ENCODE data around the gene RUFY1. TPM values are rescaled to one million over a fixed set of nuclear protein-coding genes. Genes with fewer than 3 reads are reported as not detected.
"Not testable (repeated sequence)": the region's sequence is repeated elsewhere in the genome, so short reads cannot be mapped to it uniquely, and the experiment has no call there.

RUFY1 gene, protein sequence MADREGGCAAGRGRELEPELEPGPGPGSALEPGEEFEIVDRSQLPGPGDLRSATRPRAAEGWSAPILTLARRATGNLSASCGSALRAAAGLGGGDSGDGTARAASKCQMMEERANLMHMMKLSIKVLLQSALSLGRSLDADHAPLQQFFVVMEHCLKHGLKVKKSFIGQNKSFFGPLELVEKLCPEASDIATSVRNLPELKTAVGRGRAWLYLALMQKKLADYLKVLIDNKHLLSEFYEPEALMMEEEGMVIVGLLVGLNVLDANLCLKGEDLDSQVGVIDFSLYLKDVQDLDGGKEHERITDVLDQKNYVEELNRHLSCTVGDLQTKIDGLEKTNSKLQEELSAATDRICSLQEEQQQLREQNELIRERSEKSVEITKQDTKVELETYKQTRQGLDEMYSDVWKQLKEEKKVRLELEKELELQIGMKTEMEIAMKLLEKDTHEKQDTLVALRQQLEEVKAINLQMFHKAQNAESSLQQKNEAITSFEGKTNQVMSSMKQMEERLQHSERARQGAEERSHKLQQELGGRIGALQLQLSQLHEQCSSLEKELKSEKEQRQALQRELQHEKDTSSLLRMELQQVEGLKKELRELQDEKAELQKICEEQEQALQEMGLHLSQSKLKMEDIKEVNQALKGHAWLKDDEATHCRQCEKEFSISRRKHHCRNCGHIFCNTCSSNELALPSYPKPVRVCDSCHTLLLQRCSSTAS
- 30.3 and 31.5 TPM in 2 replicates for polyA plus RNA-seq (2012; rRNA removed)
- polyA plus RNA-seq (2012; cell fraction: cytosol; rRNA removed), result 33.8 and 37.5 TPM in 2 replicates
- polyA plus RNA-seq (2012; cell fraction: nucleus; rRNA removed), result 50.3 and 59.9 TPM in 2 replicates

- H3K9me3 ChIP-seq, result no peaks in the 10 kb centered on the region
- peak within 1 kb of the TSS; percentile 91 for H3K4me2 ChIP-seq
- TF ChIP-seq TAF1 (IDR thresholded peaks at IDR 0.05; ENCODE audit: borderline replicate concordance, low read depth, low read length) (peak; percentile 74; the same call in 1 of the 2 replicates), USF1 (IDR thresholded peaks at IDR 0.05; ENCODE audit: borderline replicate concordance, low read depth) (peak; percentile 87), RAD21 (IDR thresholded peaks at IDR 0.05; ENCODE audit: low read length) (no peak), MXI1 (IDR thresholded peaks at IDR 0.05; ENCODE audit: low read depth, low read length) (peak; percentile 52; the same call in 1 of the 2 replicates), POLR2AphosphoS5 (IDR thresholded peaks at IDR 0.05; ENCODE audit: low read depth, low read length) (no peak; the same call in none of the 2 replicates), YY1 (IDR thresholded peaks at IDR 0.05; ENCODE audit: low read depth) (peak; percentile 92), EP300 (IDR thresholded peaks at IDR 0.05; ENCODE audit: borderline replicate concordance in 1 of 2, low read depth in 1 of 2, low read length in 1 of 2) (0 out of 4 replicates have a peak, but pooled peaks of 1 of the 2 experiments have one; percentile 32), MAX (IDR thresholded peaks at IDR 0.05; ENCODE audit: low read depth) (peak; percentile 29; the same call in 1 of the 2 replicates), SIN3A (IDR thresholded peaks at IDR 0.05; ENCODE audit: borderline replicate concordance, low read depth, low read length) (0 out of 2 replicates have a peak, but pooled peaks have one; percentile 27)
- H3K27ac ChIP-seq (ENCODE audit: low read depth in 2 of 2, low read length in 1 of 2), result peak within 1 kb of the TSS; percentile 91 to 92
- ChIA-PET CTCF (interaction anchor here (1.0 to 1.1 kb wide), 2 partner anchors 57 kb away, joined by 3 read pairs; no protein-coding TSS in a partner anchor), POLR2A (interaction anchor here (0.9 to 1.8 kb wide), 3 partner anchors 9 to 73 kb away, joined by 4 to 10 read pairs (median 5); partner anchors contain the start of gene HNRNPH1)
- H3F3A ChIP-seq (replicated peaks; ENCODE audit: insufficient read depth), result peaks cover 36% of the 10 kb centered on the region
- H4K20me1 ChIP-seq (ENCODE audit: insufficient read depth), result no peaks in the 10 kb centered on the region
- WGBS (ENCODE audit: low lambda C conversion rate), result 1% methylated on average over 36 of the region's 109 CpGs
- peaks cover 52% of the 10 kb centered on the region for H3K79me2 ChIP-seq (ENCODE audit: insufficient read depth)
- peak within 1 kb of the TSS; percentile 92 for H2AFZ ChIP-seq (ENCODE audit: low read depth)
- peak within 1 kb of the TSS; percentile 88 for H3K9ac ChIP-seq
- H3K4me1 ChIP-seq (ENCODE audit: control insufficient read depth in 1 of 2, insufficient read depth in 2 of 2, low read depth in 1 of 2, low read length in 1 of 2), result peaks cover 7% of the 10 kb centered on the region in 2 experiments; a peak in 3 of 4 replicates
- DNase-seq, result peak; percentile 96
- no peaks in the 10 kb centered on the region for H3K9me2 ChIP-seq
- peak within 1 kb of the TSS; percentile 71 to 83 for H3K4me3 ChIP-seq (ENCODE audit: low read depth in 2 of 2, low read length in 1 of 2)
- H3K36me3 ChIP-seq (replicated peaks in 1 of 2; ENCODE audit: control insufficient read depth in 1 of 2, insufficient read depth in 2 of 2, low read length in 1 of 2), result no peaks in the 10 kb centered on the region
- no peaks in the 10 kb centered on the region for H3K27me3 ChIP-seq (ENCODE audit: insufficient read depth)
Measured at GRCh38 chr5:179550511-179551342, at the start of gene RUFY1. TSS of gene RUFY1 (plus strand) at chr5:179550554. CDS start at chr5:179550570, 16 bp downstream.

DNA sequence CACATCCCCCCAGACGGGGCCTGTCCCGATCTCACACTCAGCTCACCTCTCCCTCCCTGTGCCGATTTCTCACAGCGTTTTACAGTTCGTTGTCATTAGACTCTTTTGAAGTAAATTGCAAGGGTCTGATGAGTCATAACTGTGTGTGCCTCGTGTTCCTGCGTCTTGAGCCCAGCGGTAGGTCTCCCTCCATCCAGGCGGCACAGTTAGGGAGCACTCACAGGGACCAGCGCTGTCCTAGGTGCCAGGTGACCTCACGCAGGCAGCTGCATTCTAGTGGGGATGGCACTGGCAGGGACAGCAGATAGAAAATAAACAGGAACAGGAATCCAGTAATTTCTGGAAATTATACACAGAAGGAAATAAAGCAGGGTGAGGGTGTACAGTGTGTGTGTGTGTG, 48.4 kb upstream of the RUFY1 start:
- POLR2A ChIA-PET, result not testable (repeated sequence)

DNA sequence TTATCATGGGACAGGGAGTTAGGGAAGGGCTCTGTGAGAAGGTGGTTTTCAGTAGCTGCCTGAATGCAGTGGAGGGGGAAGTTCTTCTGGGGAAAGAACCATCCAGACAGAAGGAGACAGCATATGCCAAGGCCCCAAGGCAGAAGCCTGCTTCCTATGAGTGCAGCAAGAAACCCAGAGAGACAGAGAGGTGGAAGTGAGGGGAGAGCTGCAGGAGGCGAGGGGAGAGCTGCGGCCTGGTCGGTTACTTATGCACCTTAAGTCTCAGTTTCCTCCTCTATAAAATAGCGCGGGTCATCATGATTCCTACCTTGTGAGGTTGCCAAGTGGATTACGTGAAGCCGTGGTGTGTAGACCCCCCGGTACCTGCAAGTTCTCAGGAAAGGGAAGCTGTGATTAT, 47.9 kb upstream of the RUFY1 start:
- H3K4me1 ChIP-seq (ENCODE audit: control insufficient read depth in 1 of 2, insufficient read depth in 2 of 2, low read depth in 1 of 2, low read length in 1 of 2); CTCF ChIA-PET; DNase-seq; H3K9me3 ChIP-seq; H3K36me3 ChIP-seq (replicated peaks in 1 of 2; ENCODE audit: control insufficient read depth in 1 of 2, insufficient read depth in 2 of 2, low read length in 1 of 2); H3F3A ChIP-seq (replicated peaks; ENCODE audit: insufficient read depth); H3K9me2 ChIP-seq; POLR2A ChIA-PET; H3K4me2 ChIP-seq; H3K79me2 ChIP-seq (ENCODE audit: insufficient read depth); H2AFZ ChIP-seq (ENCODE audit: low read depth); H3K27ac ChIP-seq (ENCODE audit: low read depth in 2 of 2, low read length in 1 of 2); H3K9ac ChIP-seq; H3K27me3 ChIP-seq (ENCODE audit: insufficient read depth); H3K4me3 ChIP-seq (ENCODE audit: low read depth in 2 of 2, low read length in 1 of 2); H4K20me1 ChIP-seq (ENCODE audit: insufficient read depth): not testable (repeated sequence)
- whole genome bisulfite sequencing (ENCODE audit: low lambda C conversion rate), result 75% methylated on average over 5 of the region's 8 CpGs

More for the DNA sequence above, 48.4 kb upstream of the RUFY1 start:
- H3K4me2 ChIP-seq; H4K20me1 ChIP-seq (ENCODE audit: insufficient read depth); H3K79me2 ChIP-seq (ENCODE audit: insufficient read depth); H2AFZ ChIP-seq (ENCODE audit: low read depth); DNase-seq; H3K27ac ChIP-seq (ENCODE audit: low read depth in 2 of 2, low read length in 1 of 2); H3K4me1 ChIP-seq (ENCODE audit: control insufficient read depth in 1 of 2, insufficient read depth in 2 of 2, low read depth in 1 of 2, low read length in 1 of 2); H3K36me3 ChIP-seq (replicated peaks in 1 of 2; ENCODE audit: control insufficient read depth in 1 of 2, insufficient read depth in 2 of 2, low read length in 1 of 2); H3K4me3 ChIP-seq (ENCODE audit: low read depth in 2 of 2, low read length in 1 of 2); H3K27me3 ChIP-seq (ENCODE audit: insufficient read depth); CTCF ChIA-PET; H3K9me2 ChIP-seq; H3K9ac ChIP-seq; H3K9me3 ChIP-seq; H3F3A ChIP-seq (replicated peaks; ENCODE audit: insufficient read depth): not testable (repeated sequence)
- WGBS (ENCODE audit: low lambda C conversion rate), result no CpG with 5 or more reads among the region's 11 CpGs
